Measurements from ENCODE around the gene TBCC. TPM values are rescaled to one million over a fixed set of nuclear protein-coding genes. Genes with fewer than 3 reads are reported as not detected.

The TBCC gene
- total and polyA plus RNA-seq, 2 of the 13 experiments (the other 11 are each of a cell fraction or from before 2014, with no cell fraction given) = 14.8 to 36.1 TPM

- ATAC-seq (peak; percentile 43; the same call in 2 of the 3 replicates), FAIRE-seq (no peak), DNase-seq (ENCODE audit: low spot score) (no peak)
- WGBS (ENCODE audit: low lambda C conversion rate) = 17% methylated on average over 1 of the region's 3 CpGs
- BruUV-seq (replicated peaks) = no TSS peak
- Histone ChIP-seq H3K4me3 (replicated peaks in 1 of 3; ENCODE audit: insufficient read depth in 1 of 3, low read depth in 2 of 3, low read length in 3 of 3) (no peak overlapping the region), H3K9ac (ENCODE audit: insufficient read depth, low read depth, low read length) (no peak overlapping the region), H3K79me2 (ENCODE audit: insufficient read depth, low read length) (no peaks in the 10 kb centered on the region), H3K27ac (ENCODE audit: extremely low read length, insufficient read depth, low read length) (no peak overlapping the region), H3K9me3 (ENCODE audit: low read length) (no peaks in the 10 kb centered on the region), H3K27me3 (ENCODE audit: control insufficient read depth in 1 of 2, insufficient read depth in 2 of 2, low read length in 2 of 2) (peaks cover 0 to 9% of the 10 kb centered on the region in 2 experiments; a peak in 1 of 5 replicates), H3K4me1 (ENCODE audit: insufficient read depth, low read length) (peaks cover 6% of the 10 kb centered on the region), H4K20me1 (ENCODE audit: insufficient read depth, low read length) (no peaks in the 10 kb centered on the region), H3K4me2 (ENCODE audit: low read depth, low read length) (no peak overlapping the region), H3K36me3 (replicated peaks in 1 of 2; ENCODE audit: control insufficient read depth in 1 of 2, insufficient read depth in 2 of 2, low read length in 2 of 2) (no peaks in the 10 kb centered on the region), H2AFZ (ENCODE audit: low read length) (no peak overlapping the region)
- POLR2A ChIA-PET = interaction anchor here (1.3 kb wide), 1 partner anchor 11 kb away, joined by 3 read pairs; the partner anchor contains the start of gene TBCC
- CTCF ChIA-PET (ENCODE audit: low intra/inter-chr PET ratio, low total read pairs) = no interaction called here
- TF ChIP-seq, protein P1, sequence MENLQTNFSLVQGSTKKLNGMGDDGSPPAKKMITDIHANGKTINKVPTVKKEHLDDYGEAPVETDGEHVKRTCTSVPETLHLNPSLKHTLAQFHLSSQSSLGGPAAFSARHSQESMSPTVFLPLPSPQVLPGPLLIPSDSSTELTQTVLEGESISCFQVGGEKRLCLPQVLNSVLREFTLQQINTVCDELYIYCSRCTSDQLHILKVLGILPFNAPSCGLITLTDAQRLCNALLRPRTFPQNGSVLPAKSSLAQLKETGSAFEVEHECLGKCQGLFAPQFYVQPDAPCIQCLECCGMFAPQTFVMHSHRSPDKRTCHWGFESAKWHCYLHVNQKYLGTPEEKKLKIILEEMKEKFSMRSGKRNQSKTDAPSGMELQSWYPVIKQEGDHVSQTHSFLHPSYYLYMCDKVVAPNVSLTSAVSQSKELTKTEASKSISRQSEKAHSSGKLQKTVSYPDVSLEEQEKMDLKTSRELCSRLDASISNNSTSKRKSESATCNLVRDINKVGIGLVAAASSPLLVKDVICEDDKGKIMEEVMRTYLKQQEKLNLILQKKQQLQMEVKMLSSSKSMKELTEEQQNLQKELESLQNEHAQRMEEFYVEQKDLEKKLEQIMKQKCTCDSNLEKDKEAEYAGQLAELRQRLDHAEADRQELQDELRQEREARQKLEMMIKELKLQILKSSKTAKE (CRISPR knock-in tag; IDR thresholded peaks at IDR 0.05; ENCODE audit: borderline replicate concordance) = no peak
- TF ChIP-seq ZNF792 (CRISPR knock-in tag; IDR thresholded peaks at IDR 0.05) = no peak
- TF ChIP-seq HMG20A (CRISPR knock-in tag; IDR thresholded peaks at IDR 0.05; ENCODE audit: borderline replicate concordance) = no peak
- TF ChIP-seq ZNF350 (CRISPR knock-in tag; IDR thresholded peaks at IDR 0.05; ENCODE audit: borderline replicate concordance, low read depth) = no peak
- no peak for TF ChIP-seq CEBPB (IDR thresholded peaks at IDR 0.05; ENCODE audit: borderline replicate concordance, low read depth, low read length)
- TF ChIP-seq, protein P2, sequence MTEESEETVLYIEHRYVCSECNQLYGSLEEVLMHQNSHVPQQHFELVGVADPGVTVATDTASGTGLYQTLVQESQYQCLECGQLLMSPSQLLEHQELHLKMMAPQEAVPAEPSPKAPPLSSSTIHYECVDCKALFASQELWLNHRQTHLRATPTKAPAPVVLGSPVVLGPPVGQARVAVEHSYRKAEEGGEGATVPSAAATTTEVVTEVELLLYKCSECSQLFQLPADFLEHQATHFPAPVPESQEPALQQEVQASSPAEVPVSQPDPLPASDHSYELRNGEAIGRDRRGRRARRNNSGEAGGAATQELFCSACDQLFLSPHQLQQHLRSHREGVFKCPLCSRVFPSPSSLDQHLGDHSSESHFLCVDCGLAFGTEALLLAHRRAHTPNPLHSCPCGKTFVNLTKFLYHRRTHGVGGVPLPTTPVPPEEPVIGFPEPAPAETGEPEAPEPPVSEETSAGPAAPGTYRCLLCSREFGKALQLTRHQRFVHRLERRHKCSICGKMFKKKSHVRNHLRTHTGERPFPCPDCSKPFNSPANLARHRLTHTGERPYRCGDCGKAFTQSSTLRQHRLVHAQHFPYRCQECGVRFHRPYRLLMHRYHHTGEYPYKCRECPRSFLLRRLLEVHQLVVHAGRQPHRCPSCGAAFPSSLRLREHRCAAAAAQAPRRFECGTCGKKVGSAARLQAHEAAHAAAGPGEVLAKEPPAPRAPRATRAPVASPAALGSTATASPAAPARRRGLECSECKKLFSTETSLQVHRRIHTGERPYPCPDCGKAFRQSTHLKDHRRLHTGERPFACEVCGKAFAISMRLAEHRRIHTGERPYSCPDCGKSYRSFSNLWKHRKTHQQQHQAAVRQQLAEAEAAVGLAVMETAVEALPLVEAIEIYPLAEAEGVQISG (CRISPR knock-in tag; IDR thresholded peaks at IDR 0.05) = no peak
- no peak for TF ChIP-seq ZNF614 (CRISPR knock-in tag; IDR thresholded peaks at IDR 0.05; ENCODE audit: borderline replicate concordance)
- TF ChIP-seq ZNF430 (CRISPR knock-in tag; IDR thresholded peaks at IDR 0.05) = no peak
- TF ChIP-seq FOXC1 (CRISPR knock-in tag; IDR thresholded peaks at IDR 0.05; ENCODE audit: borderline replicate concordance) = no peak
- no peak for TF ChIP-seq ZNF7 (CRISPR knock-in tag; IDR thresholded peaks at IDR 0.05)
- no peak for TF ChIP-seq ZNF720 (CRISPR knock-in tag; IDR thresholded peaks at IDR 0.05)
- no peak for TF ChIP-seq E2F5 (CRISPR knock-in tag; conservative IDR thresholded peaks at IDR 0.05)
- TF ChIP-seq CSRNP1 (CRISPR knock-in tag; IDR thresholded peaks at IDR 0.05) = no peak
- no peak for TF ChIP-seq RFX3 (CRISPR knock-in tag; IDR thresholded peaks at IDR 0.05)
- no peak for TF ChIP-seq CHD4 (IDR thresholded peaks at IDR 0.05; ENCODE audit: borderline replicate concordance, low read length)
- TF ChIP-seq NFE2L1 (CRISPR knock-in tag; IDR thresholded peaks at IDR 0.05; ENCODE audit: borderline replicate concordance) = no peak
- intact Hi-C loops (cut with micrococcal nuclease; ENCODE audit: unreplicated experiment) = no loop called here
- in situ Hi-C loops (cut with HindIII; ENCODE audit: extremely low pct_ligation_motif_present, low pct_unique_long_range_greater_than_20kb) = no loop called here
Measured at GRCh38 chr6:42735976-42736375, 9.9 kb downstream of the TBCC start.
